Measurements from ENCODE around the gene PIK3IP1. TPM values are rescaled to one million over a fixed set of nuclear protein-coding genes. Genes with fewer than 3 reads are reported as not detected.
"Not testable (repeated sequence)": the region's sequence is repeated elsewhere in the genome, so short reads cannot be mapped to it uniquely, and the experiment has no call there.

Gene PIK3IP1
- total and polyA plus RNA-seq, 9 of the 15 experiments (the other 6 are each of a cell fraction or from before 2014, with no cell fraction given), result 0.11 to 1.3 (median 0.77) TPM

- H3K9me3 ChIP-seq (replicated peaks; ENCODE audit: control insufficient read depth, insufficient read depth, low read depth, low read length); DNase-seq (ENCODE audit: extremely low read depth in 1 of 4, low spot score in 3 of 4); BruUV-seq (replicated peaks); H3K36me3 ChIP-seq (ENCODE audit: control insufficient read depth, insufficient read depth, low read length); H3K4me1 ChIP-seq (replicated peaks in 1 of 2; ENCODE audit: control insufficient read depth in 2 of 2, insufficient read depth in 2 of 2, low read length in 2 of 2); H3K79me2 ChIP-seq (ENCODE audit: control insufficient read depth, insufficient read depth, low read length); POLR2A ChIA-PET; H4K20me1 ChIP-seq (replicated peaks; ENCODE audit: control insufficient read depth, insufficient read depth, low read length); H3K4me3 ChIP-seq; H3K4me2 ChIP-seq (ENCODE audit: insufficient read depth, low read length); intact Hi-C loops (cut with micrococcal nuclease); in situ Hi-C loops (cut with MboI); FAIRE-seq; ATAC-seq; H3K27ac ChIP-seq (ENCODE audit: extremely low read depth, low read depth, low read length); H3K27me3 ChIP-seq (ENCODE audit: control insufficient read depth in 2 of 2, insufficient read depth in 2 of 2, low read length in 2 of 2); H3K9ac ChIP-seq (ENCODE audit: insufficient read depth in 1 of 2, low read depth in 2 of 2, low read length in 2 of 2); CTCF ChIA-PET (ENCODE audit: low intra/inter-chr PET ratio); H2AFZ ChIP-seq (ENCODE audit: low read depth, low read length); H3K9me1 ChIP-seq (ENCODE audit: control insufficient read depth, insufficient read depth, low read length): not testable (repeated sequence)
- 10% methylated on average over 1 of the region's 1 CpG for WGBS (ENCODE audit: insufficient coverage, low coverage, missing lambda C conversion rate)
- TF ChIP-seq ZNF146 (CRISPR knock-in tag; IDR thresholded peaks at IDR 0.05; ENCODE audit: unreplicated experiment), result peak; percentile 21
Observed at GRCh38 chr22:31314220-31314619, 21.9 kb upstream of the PIK3IP1 start.

GRCh38 chr22:31313366-31314147 lies 21.3 kb upstream of the PIK3IP1 start:
- no peaks in the 10 kb centered on the region for H3K79me2 ChIP-seq (ENCODE audit: control insufficient read depth, insufficient read depth, low read length)
- no peaks in the 10 kb centered on the region for H3K9me1 ChIP-seq (ENCODE audit: control insufficient read depth, insufficient read depth, low read length)
- FAIRE-seq, result peak; percentile 84
- BruUV-seq (replicated peaks), result no TSS peak
- 0% methylated on average over 6 of the region's 6 CpGs for WGBS (ENCODE audit: insufficient coverage, low coverage, missing lambda C conversion rate)
- peak; percentile 76 for ATAC-seq
- H3K4me1 ChIP-seq (replicated peaks in 1 of 2; ENCODE audit: control insufficient read depth in 2 of 2, insufficient read depth in 2 of 2, low read length in 2 of 2), result no peaks in the 10 kb centered on the region
- 0 out of 2 replicates have a peak, but pooled peaks cover 1% of the 10 kb centered on the region for H3K9me3 ChIP-seq (replicated peaks; ENCODE audit: control insufficient read depth, insufficient read depth, low read depth, low read length)
- H3K4me2 ChIP-seq (ENCODE audit: insufficient read depth, low read length), result no peak overlapping the region
- H3K9ac ChIP-seq (ENCODE audit: insufficient read depth in 1 of 2, low read depth in 2 of 2, low read length in 2 of 2), result no peak overlapping the region
- no peaks in the 10 kb centered on the region for H3K36me3 ChIP-seq (ENCODE audit: control insufficient read depth, insufficient read depth, low read length)
- intact Hi-C loops (cut with micrococcal nuclease) (no loop called here), in situ Hi-C loops (cut with MboI) (no loop called here)
- no peak overlapping the region for H3K27ac ChIP-seq (ENCODE audit: extremely low read depth, low read depth, low read length)
- H4K20me1 ChIP-seq (replicated peaks; ENCODE audit: control insufficient read depth, insufficient read depth, low read length), result no peaks in the 10 kb centered on the region
- H3K4me3 ChIP-seq, result no peak overlapping the region
- DNase-seq (ENCODE audit: extremely low read depth in 1 of 4, low spot score in 3 of 4), result peak; percentile 44 to 54 (median 48)
- no peaks in the 10 kb centered on the region for H3K27me3 ChIP-seq (ENCODE audit: control insufficient read depth in 2 of 2, insufficient read depth in 2 of 2, low read length in 2 of 2)
- CTCF ChIA-PET (ENCODE audit: low intra/inter-chr PET ratio), result interaction anchor here (0.6 kb wide), 1 partner anchor 90 kb away, joined by 4 read pairs; no protein-coding TSS in a partner anchor
- POLR2A ChIA-PET, result interaction anchor here (0.6 to 1.0 kb wide), 5 partner anchors 10 to 442 kb away, joined by 3 to 4 read pairs (median 3); no protein-coding TSS in a partner anchor
- peak overlapping the region; percentile 14; the same call in 1 of the 2 replicates for H2AFZ ChIP-seq (ENCODE audit: low read depth, low read length)
- no peak for TF ChIP-seq ZNF79 (CRISPR knock-in tag; IDR thresholded peaks at IDR 0.05; ENCODE audit: low read depth)
- TF ChIP-seq THAP7 (CRISPR knock-in tag; IDR thresholded peaks at IDR 0.05), result no peak
- TF ChIP-seq MCM5 (IDR thresholded peaks at IDR 0.05; ENCODE audit: low read depth), result no peak
- peak; percentile 32 for TF ChIP-seq CTCFL (IDR thresholded peaks at IDR 0.05; ENCODE audit: borderline replicate concordance, insufficient read depth, low read depth, low read length, poor library complexity, severe bottlenecking)
- TF ChIP-seq, protein P1, sequence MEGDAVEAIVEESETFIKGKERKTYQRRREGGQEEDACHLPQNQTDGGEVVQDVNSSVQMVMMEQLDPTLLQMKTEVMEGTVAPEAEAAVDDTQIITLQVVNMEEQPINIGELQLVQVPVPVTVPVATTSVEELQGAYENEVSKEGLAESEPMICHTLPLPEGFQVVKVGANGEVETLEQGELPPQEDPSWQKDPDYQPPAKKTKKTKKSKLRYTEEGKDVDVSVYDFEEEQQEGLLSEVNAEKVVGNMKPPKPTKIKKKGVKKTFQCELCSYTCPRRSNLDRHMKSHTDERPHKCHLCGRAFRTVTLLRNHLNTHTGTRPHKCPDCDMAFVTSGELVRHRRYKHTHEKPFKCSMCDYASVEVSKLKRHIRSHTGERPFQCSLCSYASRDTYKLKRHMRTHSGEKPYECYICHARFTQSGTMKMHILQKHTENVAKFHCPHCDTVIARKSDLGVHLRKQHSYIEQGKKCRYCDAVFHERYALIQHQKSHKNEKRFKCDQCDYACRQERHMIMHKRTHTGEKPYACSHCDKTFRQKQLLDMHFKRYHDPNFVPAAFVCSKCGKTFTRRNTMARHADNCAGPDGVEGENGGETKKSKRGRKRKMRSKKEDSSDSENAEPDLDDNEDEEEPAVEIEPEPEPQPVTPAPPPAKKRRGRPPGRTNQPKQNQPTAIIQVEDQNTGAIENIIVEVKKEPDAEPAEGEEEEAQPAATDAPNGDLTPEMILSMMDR (IDR thresholded peaks at IDR 0.05 in 2 of 3, conservative IDR thresholded peaks at IDR 0.05 in 1 of 3; ENCODE audit: insufficient read depth in 2 of 3, low read depth in 1 of 3, low read length in 3 of 3), result peak; percentile 58 to 79 (median 64)
- 0 out of 2 replicates have a peak, but pooled peaks have one; percentile 17 for TF ChIP-seq SMC3 (conservative IDR thresholded peaks at IDR 0.05; ENCODE audit: insufficient read depth, low read depth, low read length)
- TF ChIP-seq ZNF778 (CRISPR knock-in tag; IDR thresholded peaks at IDR 0.05), result no peak
